ENCODE measurements around the gene LAMA5. TPM values are rescaled to one million over a fixed set of nuclear protein-coding genes. Genes with fewer than 3 reads are reported as not detected.

Gene LAMA5
- total and polyA plus RNA-seq, 2 experiments from 2014 or later = 162 to 168 TPM

DNA sequence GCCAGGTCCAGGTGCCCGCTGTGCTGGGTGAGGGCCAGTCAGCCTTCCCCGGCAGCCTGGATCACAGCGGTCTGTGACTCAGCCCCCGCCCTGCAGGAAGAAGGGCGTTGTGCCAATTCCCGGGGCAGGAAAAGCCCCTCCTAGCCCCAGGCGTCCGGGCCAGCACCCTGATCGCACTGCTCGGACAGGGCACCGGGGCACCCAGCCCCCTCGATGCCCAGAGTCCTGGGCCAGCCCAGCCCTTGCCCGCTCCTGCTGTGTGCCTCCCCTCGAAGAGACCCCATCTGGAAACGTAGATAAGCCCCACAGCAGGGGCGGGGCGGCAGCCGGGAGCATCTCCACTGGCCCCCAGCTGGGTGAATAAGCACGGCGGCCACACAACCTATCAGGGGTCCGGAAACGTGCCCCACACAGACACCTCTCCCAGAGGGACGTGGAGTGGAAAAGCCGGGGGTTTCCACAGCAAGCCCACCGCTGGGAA lies 9.9 kb downstream of the LAMA5 start:
- H3K27me3 ChIP-seq = no peaks in the 10 kb centered on the region
- peaks cover 34% of the 10 kb centered on the region for H3K4me1 ChIP-seq (ENCODE audit: low read depth)
- TF ChIP-seq, protein P1, sequence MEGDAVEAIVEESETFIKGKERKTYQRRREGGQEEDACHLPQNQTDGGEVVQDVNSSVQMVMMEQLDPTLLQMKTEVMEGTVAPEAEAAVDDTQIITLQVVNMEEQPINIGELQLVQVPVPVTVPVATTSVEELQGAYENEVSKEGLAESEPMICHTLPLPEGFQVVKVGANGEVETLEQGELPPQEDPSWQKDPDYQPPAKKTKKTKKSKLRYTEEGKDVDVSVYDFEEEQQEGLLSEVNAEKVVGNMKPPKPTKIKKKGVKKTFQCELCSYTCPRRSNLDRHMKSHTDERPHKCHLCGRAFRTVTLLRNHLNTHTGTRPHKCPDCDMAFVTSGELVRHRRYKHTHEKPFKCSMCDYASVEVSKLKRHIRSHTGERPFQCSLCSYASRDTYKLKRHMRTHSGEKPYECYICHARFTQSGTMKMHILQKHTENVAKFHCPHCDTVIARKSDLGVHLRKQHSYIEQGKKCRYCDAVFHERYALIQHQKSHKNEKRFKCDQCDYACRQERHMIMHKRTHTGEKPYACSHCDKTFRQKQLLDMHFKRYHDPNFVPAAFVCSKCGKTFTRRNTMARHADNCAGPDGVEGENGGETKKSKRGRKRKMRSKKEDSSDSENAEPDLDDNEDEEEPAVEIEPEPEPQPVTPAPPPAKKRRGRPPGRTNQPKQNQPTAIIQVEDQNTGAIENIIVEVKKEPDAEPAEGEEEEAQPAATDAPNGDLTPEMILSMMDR (IDR thresholded peaks at IDR 0.05; ENCODE audit: low read depth, low read length) = no peak
- H3K27ac ChIP-seq = peak overlapping the region; percentile 91
- peak in 1 of 2 donors; percentile 63 for DNase-seq (ENCODE audit: low read depth in 1 of 2, low spot score in 1 of 2)
- H3K4me3 ChIP-seq = no peak overlapping the region
- no peaks in the 10 kb centered on the region for H3K36me3 ChIP-seq
- no peaks in the 10 kb centered on the region for H3K9me3 ChIP-seq (ENCODE audit: low read depth)

DNA sequence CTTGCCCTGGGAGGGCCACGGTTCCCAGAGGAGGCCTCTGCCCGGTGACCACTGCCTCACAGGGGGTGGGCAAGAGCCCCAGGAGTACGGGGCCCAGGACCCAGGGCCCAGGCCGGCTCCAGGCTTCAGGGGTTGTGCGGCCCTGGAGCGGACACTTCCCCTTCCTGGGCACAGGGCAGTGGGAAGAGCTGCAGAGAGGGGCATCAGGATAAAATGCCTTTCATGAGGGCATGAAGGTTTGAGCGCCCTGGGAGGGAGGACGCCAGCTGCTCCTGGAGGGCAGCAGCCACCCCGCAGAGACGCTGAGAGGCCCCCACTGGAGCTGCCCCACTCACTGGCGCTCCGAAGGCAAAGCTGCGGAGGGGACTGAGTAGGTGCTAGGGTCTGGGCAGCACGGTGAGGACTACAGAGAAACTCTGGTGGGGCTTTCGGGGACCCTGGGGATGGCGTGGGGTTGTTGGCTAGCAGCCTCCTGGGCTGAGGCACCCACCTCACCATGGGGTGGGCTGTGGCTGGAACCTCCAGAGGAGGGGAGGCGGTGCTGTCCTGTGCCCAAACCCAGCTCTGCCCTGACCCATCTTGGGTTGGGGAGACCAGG lies 10.4 kb downstream of the LAMA5 start:
- no peaks in the 10 kb centered on the region for H3K27me3 ChIP-seq
- H3K36me3 ChIP-seq = no peaks in the 10 kb centered on the region
- H3K4me3 ChIP-seq = no peak overlapping the region
- peak overlapping the region; percentile 91 for H3K27ac ChIP-seq
- no peak for DNase-seq (ENCODE audit: low read depth in 1 of 2, low spot score in 1 of 2)
- TF ChIP-seq, protein P1 (IDR thresholded peaks at IDR 0.05; ENCODE audit: low read depth, low read length) = no peak
- peaks cover 31% of the 10 kb centered on the region for H3K4me1 ChIP-seq (ENCODE audit: low read depth)
- H3K9me3 ChIP-seq (ENCODE audit: low read depth) = no peaks in the 10 kb centered on the region

DNA sequence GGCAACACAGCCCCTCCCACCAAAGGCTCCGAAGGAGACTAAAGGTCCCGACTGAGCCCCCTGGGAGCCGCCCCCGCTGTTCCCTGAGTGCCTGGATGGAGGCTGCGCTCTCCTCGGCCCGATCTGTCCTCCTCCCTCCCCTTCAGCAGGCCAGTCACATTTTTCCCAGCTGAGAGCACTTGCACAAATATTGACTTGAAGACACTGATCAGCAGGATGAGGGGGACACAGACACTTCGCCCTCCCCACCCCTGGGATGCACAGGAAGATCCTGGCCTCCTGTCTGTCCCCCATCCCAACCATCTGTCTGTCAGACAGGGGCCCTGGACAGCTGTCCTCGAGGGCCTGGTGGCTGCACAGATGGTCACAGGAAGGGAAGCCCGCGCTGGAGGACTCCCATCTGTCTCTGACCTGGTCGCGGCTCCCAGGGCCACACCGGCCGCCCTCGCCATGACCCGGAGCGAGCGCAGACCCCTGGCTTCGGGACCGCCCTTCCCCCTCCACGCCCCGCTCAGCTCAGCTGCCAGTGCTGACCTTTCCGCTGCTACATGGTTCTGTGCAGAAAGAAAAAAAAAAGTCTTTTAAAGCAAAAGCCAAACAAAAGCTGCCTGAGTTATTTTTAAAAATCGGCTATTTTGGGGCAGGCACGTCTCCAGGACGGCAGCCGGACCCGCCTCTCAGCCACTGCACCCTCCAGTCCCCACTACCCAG lies 11.1 kb downstream of the LAMA5 start:
- peak overlapping the region; percentile 91 for H3K27ac ChIP-seq
- H3K36me3 ChIP-seq = peaks cover 4% of the 10 kb centered on the region
- TF ChIP-seq, protein P1 (IDR thresholded peaks at IDR 0.05; ENCODE audit: low read depth, low read length) = no peak
- H3K4me3 ChIP-seq = no peak overlapping the region
- no peaks in the 10 kb centered on the region for H3K27me3 ChIP-seq
- peaks cover 25% of the 10 kb centered on the region for H3K4me1 ChIP-seq (ENCODE audit: low read depth)
- no peaks in the 10 kb centered on the region for H3K9me3 ChIP-seq (ENCODE audit: low read depth)
- DNase-seq (ENCODE audit: low read depth in 1 of 2, low spot score in 1 of 2) = no peak

DNA sequence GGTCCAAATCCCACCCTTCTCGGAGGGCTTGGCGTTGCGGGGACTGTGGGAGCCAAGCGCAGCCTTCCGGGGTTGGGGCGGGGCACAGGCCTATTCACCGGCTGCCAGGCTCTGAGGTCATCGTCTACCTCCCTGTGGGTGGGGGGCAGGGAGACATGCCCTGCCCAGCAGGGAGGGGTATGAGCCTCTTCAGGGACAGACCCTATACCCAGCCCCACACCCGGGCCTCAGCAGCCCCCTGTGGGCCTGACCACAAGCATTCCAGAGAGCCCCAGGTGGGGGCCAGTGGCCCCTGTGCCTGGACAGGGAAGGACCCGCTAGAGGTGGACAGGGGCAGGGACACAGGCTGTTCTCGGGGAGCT lies 11.6 kb downstream of the LAMA5 start:
- Histone ChIP-seq H3K9me3 (ENCODE audit: low read depth) (no peaks in the 10 kb centered on the region), H3K27ac (peak overlapping the region; percentile 91), H3K4me1 (ENCODE audit: low read depth) (peaks cover 21% of the 10 kb centered on the region), H3K27me3 (no peaks in the 10 kb centered on the region), H3K36me3 (peaks cover 10% of the 10 kb centered on the region), H3K4me3 (no peak overlapping the region)
- TF ChIP-seq, protein P1 (IDR thresholded peaks at IDR 0.05; ENCODE audit: low read depth, low read length) = no peak
- peak in 1 of 2 donors; percentile 41 for DNase-seq (ENCODE audit: low read depth in 1 of 2, low spot score in 1 of 2)

DNA sequence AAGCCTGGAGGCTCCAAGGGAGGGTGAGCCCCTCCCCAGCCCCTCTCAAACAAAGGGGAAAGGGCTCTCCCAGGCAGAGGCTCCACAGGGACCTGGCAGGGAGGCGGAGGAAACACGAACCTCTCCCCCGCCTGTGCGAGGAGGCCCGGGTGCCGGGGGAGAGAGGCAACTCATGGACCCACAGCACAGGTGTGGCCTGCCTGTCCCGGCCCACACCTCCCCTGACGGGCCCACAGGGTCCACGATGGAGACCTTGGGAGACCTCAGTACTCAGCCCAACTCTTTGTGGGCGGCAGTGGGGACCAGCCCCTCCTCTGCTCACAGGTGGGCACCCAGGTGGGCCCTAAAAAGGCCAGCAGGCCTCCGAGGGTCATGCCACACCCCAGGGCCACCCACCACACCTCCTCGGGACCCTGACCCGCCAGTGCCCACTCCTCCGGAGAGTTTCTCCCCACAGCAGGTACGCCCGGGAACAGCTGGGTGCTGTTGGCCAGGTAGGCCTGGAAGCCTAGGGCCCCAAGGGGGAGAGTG lies 12.2 kb downstream of the LAMA5 start:
- Histone ChIP-seq H3K4me1 (ENCODE audit: low read depth) (peaks cover 21% of the 10 kb centered on the region), H3K27ac (peak overlapping the region; percentile 91), H3K36me3 (peaks cover 10% of the 10 kb centered on the region), H3K27me3 (no peaks in the 10 kb centered on the region), H3K4me3 (no peak overlapping the region), H3K9me3 (ENCODE audit: low read depth) (no peaks in the 10 kb centered on the region)
- no peak for DNase-seq (ENCODE audit: low read depth in 1 of 2, low spot score in 1 of 2)
- TF ChIP-seq, protein P1 (IDR thresholded peaks at IDR 0.05; ENCODE audit: low read depth, low read length) = no peak
